ENCODE results near the gene ODAM. TPM values are rescaled to one million over a fixed set of nuclear protein-coding genes. Genes with fewer than 3 reads are reported as not detected.
"Not testable (repeated sequence)": the region's sequence is repeated elsewhere in the genome, so short reads cannot be mapped to it uniquely, and the experiment has no call there.

ODAM gene
- total RNA-seq, 1 experiment from 2014 or later, result not detected

GRCh38 chr4:70221818-70222217 is 26.3 kb downstream of the ODAM start:
- not testable (repeated sequence) for DNase-seq (ENCODE audit: low read depth)

GRCh38 chr4:70225824-70226223 is 30.3 kb downstream of the ODAM start, which contains the start of gene FDCSP:
Gene FDCSP (plus strand): TSS chr4:70226124. CDS start chr4:70231195, 5,071 bp downstream.
- no peak for DNase-seq (ENCODE audit: low read depth)

DNA sequence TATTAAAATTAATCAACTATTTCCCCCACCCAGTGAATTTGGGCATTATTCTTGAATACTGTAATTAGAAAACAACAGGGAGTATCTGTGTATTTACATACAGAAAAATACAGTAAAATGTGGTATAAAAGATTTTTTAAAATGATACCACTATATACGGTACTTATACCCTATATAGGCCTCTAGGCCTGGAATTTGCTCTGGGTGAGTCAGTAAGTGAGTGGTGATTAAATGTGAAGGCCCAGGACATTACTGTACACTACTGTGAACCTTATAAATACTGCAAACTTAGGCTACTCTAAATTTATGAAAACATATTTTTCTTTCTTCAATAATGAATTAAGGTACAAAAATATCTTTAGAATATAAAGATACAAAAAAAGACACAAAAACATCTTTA is 40.6 kb downstream of the ODAM start:
- no peak for DNase-seq (ENCODE audit: low read depth)

DNA sequence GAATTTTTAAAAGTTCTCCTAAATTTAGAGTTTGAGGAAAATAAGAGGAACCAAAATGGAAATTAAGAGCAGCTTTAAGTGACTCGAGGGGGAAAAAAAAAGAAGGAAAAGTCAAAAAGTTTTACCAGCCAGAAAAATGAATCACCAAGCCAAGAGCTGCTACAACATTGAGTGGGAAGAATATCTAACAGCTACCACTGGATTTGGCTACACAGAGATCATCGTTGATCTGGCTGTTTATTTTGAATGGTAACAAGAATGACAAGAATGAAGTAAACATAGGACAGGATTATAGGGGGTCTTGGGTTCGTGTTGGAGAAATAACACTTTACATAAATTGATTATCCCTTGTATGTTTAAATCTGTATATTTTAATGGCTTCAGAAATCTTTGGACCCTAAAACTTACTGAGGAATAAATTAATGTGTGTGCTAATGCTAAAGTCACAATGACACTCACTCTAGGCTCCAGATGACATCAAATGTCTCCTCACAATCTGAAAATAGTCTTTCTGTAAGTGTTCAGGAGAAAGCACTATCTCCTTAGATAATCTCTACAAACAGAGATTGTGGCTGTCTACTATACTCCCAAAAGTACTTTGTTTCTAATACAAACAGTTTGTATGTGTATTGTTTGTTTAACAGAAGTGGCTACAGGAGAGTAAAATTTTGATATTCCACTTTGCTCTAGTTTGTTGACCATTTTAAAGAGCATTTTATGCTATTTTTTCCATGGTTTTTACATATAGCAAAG is 43.8 kb downstream of the ODAM start:
- no peak for DNase-seq (ENCODE audit: low read depth)

DNA sequence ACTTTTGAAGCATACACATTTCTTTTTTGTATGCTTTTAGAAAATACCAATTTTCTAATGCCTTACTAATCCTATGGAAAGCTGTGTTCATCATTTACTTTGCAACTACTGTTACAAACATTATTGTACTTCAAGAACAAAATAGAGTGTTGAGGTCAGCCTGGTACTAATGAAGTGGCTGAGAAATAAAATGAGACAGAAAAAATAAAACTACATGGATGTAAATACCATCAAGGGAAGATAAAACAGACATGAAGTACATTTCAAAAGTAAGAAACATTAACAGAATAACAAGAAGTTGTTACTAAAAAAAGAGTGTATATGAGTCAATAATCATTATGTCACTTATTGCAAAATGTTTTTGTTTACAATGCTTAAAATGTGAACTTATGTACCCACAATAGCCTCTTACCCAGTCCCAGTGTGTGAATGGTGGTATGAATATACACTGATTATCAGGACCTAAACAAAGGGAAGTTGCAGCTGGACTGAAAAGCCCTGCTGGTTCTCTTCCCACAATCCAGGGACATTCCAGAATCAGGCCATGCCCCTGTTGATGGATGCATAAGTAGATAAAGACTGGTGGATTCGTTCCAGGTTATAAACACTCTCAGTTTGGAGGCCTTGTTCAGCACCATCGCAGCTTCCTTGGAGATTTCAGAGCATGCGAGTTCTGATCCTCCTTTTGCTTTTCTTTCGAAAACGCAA is 44.5 kb downstream of the ODAM start:
- DNase-seq (ENCODE audit: low read depth), result peak; percentile 1

- DNase-seq (ENCODE audit: low read depth), result not testable (repeated sequence)
These were observed 46.8 kb downstream of the ODAM start, which contains the start of gene CSN3 for GRCh38 chr4:70242297-70242696. Gene CSN3 (plus strand): TSS chr4:70242597. CDS start chr4:70244820, 2,223 bp downstream.

DNA sequence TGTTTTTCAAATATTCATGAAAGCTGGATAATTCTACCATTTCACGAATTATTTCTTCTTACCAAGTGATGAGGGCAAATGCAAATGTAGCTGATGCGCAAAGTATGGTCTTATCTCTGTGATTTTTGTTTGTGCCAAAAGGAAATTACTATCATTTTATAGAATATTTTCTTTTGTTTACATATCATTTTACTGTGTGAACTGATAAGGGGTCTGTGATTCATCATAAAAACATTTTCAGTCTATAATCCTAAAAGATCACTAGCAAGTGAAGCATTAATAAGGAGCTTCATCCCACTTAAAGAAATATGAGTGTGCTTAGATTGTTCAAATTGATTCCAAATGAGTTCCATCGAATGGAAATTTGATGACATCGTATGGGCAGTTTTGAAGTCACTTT is 47.6 kb downstream of the ODAM start:
- no peak for DNase-seq (ENCODE audit: low read depth)

GRCh38 chr4:70251250-70251944 is 55.9 kb downstream of the ODAM start:
- no peak for DNase-seq (ENCODE audit: low read depth)

DNA sequence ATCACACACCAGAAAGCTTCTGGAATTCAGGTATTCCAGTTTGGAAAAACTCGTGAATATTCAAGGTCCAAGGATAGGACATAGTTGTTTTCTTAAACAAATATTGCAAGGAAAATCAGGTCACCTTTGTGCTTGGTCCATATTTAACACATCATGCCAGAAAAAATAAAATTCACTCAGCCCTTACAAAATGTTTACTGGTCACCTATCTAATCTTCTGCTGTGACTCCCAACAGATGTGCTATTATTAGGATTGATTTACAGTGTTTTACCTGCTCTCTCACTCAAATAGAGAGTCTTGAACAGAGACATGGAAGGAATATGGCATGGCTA is 56.4 kb downstream of the ODAM start:
- no peak for DNase-seq (ENCODE audit: low read depth)

Other genes with a start within 250 kb of the ODAM start
- not detected in 2 replicates for gene CSN2, start 230.0 kb upstream of the ODAM start, total RNA-seq (2014; rRNA removed; shearing (Covaris generic))
- not detected in 2 replicates for gene STATH, start 199.8 kb upstream of the ODAM start, total RNA-seq (2014; rRNA removed; shearing (Covaris generic))
- not detected in 2 replicates for gene HTN3, start 167.3 kb upstream of the ODAM start, total RNA-seq (2014; rRNA removed; shearing (Covaris generic))
- gene HTN1, start 145.3 kb upstream of the ODAM start, total RNA-seq (2014; rRNA removed; shearing (Covaris generic)), result not detected in 2 replicates
- gene PRR27, start 41.5 kb upstream of the ODAM start, total RNA-seq (2014; rRNA removed; shearing (Covaris generic)), result not detected in 2 replicates
- gene FDCSP, start 30.4 kb downstream of the ODAM start, total RNA-seq (2014; rRNA removed; shearing (Covaris generic)), result 0.97 TPM in 1 of 2 replicates, not detected in the other
- not detected in 2 replicates for gene CSN3, start 46.9 kb downstream of the ODAM start, total RNA-seq (2014; rRNA removed; shearing (Covaris generic))
- gene CABS1, start 139.3 kb downstream of the ODAM start, total RNA-seq (2014; rRNA removed; shearing (Covaris generic)), result not detected in 2 replicates
- gene SMR3A, start 165.0 kb downstream of the ODAM start, total RNA-seq (2014; rRNA removed; shearing (Covaris generic)), result not detected in 2 replicates
- gene SMR3B, start 187.4 kb downstream of the ODAM start, total RNA-seq (2014; rRNA removed; shearing (Covaris generic)), result not detected in 2 replicates
- gene OPRPN, start 202.2 kb downstream of the ODAM start, total RNA-seq (2014; rRNA removed; shearing (Covaris generic)), result not detected in 2 replicates